RWPE2 (cell line): ENCODE data around the gene ADAP1.
"Not testable (repeated sequence)": the region's sequence is repeated elsewhere in the genome, so short reads cannot be mapped to it uniquely, and the experiment has no call there.

Experiments
- ATAC-seq: fragments of 200-7000 bp; cut with Tn5 transposase; 3 replicates; pipeline ENCODE4 v1.9.1; 2021; ENCODE audit warnings: low read depth
- DNase-seq: peaks from one replicate; pipeline ENCODE4 v3.0.0-alpha.2; 2020; ENCODE audit warnings: low spot score
- H3K27ac ChIP-seq: fragments of 450-650 bp; 2 replicates; pipeline ENCODE4 v1.5.1; 2017; ENCODE audit warnings: mild to moderate bottlenecking; ENCODE audit not compliant: poor library complexity, severe bottlenecking
- H3K27me3 ChIP-seq: fragments of 250-450 bp; sonication (Bioruptor Pico); 2 replicates; pipeline ENCODE4 v1.5.1; 2021; ENCODE audit warnings: mild to moderate bottlenecking, moderate library complexity; ENCODE audit not compliant: insufficient read depth, poor library complexity, severe bottlenecking
- H3K36me3 ChIP-seq: fragments of 250-450 bp; sonication (Bioruptor Pico); 2 replicates; pipeline ENCODE4 v1.5.1; 2020; ENCODE audit warnings: low read depth, mild to moderate bottlenecking, moderate library complexity
- H3K4me1 ChIP-seq: fragments of 250-450 bp; sonication (Bioruptor Pico); 2 replicates; pipeline ENCODE4 v1.5.1; 2021; ENCODE audit warnings: mild to moderate bottlenecking, moderate library complexity; ENCODE audit not compliant: insufficient read depth, poor library complexity, severe bottlenecking
- H3K4me3 ChIP-seq: fragments of 250-450 bp; sonication (Bioruptor Pico); 2 replicates; pipeline ENCODE4 v1.5.1; 2021; ENCODE audit warnings: mild to moderate bottlenecking, moderate library complexity; ENCODE audit not compliant: severe bottlenecking
- H3K9me3 ChIP-seq: fragments of 250-450 bp; sonication (Bioruptor Pico); 2 replicates; pipeline ENCODE4 v1.5.1; 2021; ENCODE audit warnings: mild to moderate bottlenecking, moderate library complexity; ENCODE audit not compliant: severe bottlenecking
- CTCF ChIP-seq: fragments of 450-650 bp; IDR thresholded peaks from one replicate; pipeline ENCODE4 v1.5.1; 2017; ENCODE audit warnings: mild to moderate bottlenecking, moderate library complexity; ENCODE audit not compliant: poor library complexity, severe bottlenecking

The ADAP1 gene

GRCh38 chr7:925601-926000, 28.9 kb downstream of the ADAP1 start:
- TF ChIP-seq CTCF = no peak
- Histone ChIP-seq H3K9me3 (no peaks in the 10 kb centered on the region), H3K36me3 (no peaks in the 10 kb centered on the region), H3K4me3 (no peak overlapping the region), H3K4me1 (peaks cover 7% of the 10 kb centered on the region), H3K27ac (no peak overlapping the region), H3K27me3 (no peaks in the 10 kb centered on the region)
- ATAC-seq = no peak
- no peak for DNase-seq

GRCh38 chr7:924541-925231, 29.8 kb downstream of the ADAP1 start:
- H3K36me3 ChIP-seq = no peaks in the 10 kb centered on the region
- H3K4me1 ChIP-seq = peaks cover 7% of the 10 kb centered on the region
- no peaks in the 10 kb centered on the region for H3K9me3 ChIP-seq
- no peak for TF ChIP-seq CTCF
- DNase-seq = peak; percentile 55
- ATAC-seq = 0 out of 3 replicates have a peak, but pooled peaks have one; percentile 23
- no peak overlapping the region for H3K4me3 ChIP-seq
- no peak overlapping the region for H3K27ac ChIP-seq
- H3K27me3 ChIP-seq = no peaks in the 10 kb centered on the region

- H3K27me3 ChIP-seq, ATAC-seq, H3K9me3 ChIP-seq, H3K27ac ChIP-seq, H3K36me3 ChIP-seq, H3K4me3 ChIP-seq, H3K4me1 ChIP-seq: not testable (repeated sequence)
- peak; percentile 49 for DNase-seq
Observed at GRCh38 chr7:924042-924441, 30.4 kb downstream of the ADAP1 start.

- no peak overlapping the region for H3K27ac ChIP-seq
- peaks cover 7% of the 10 kb centered on the region for H3K4me1 ChIP-seq
- H3K9me3 ChIP-seq = no peaks in the 10 kb centered on the region
- no peak overlapping the region for H3K4me3 ChIP-seq
- no peaks in the 10 kb centered on the region for H3K36me3 ChIP-seq
- TF ChIP-seq CTCF = no peak
- H3K27me3 ChIP-seq = no peaks in the 10 kb centered on the region
- DNase-seq = peak; percentile 62
- ATAC-seq = peak; percentile 42; the same call in 1 of the 3 replicates
Observed at GRCh38 chr7:923108-924041, 31.1 kb downstream of the ADAP1 start.

DNA sequence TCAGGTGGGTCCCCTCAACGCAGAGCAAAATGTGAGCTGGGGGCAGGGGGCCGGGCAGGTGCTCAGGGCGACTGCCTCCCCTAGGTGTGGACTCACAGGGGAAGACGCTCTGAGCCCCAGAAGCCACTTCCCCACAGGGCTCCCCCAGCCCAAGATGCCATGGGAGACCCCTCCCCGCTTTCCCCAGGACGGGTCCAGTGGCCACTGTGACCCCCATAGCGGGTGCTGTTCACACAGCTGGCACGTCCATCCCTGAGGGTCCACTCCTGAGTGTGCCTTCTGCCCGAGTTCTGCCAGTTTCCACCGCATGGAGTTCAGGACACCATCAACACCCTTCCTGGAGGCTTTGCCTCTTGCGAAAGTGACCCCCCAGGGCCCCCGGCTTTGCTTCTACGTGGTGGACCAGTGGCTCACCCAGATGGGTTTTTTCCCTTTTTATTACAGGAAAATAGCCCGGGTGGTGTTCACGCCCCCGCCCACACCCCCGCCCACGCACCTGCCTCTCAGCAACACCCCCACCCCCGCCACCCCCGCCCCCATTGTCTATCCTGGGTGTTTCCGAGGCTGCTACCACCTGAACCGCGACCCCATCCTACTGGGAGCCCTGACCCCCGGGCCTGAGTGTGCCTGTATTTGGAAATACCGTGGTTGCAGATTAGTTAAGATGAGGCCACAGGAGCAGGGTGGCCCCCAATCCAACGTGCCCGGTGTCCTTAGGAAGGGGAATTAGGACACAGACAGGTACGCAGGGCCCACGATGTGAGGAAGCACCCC, 32.0 kb downstream of the ADAP1 start:
- DNase-seq (peak; percentile 45), ATAC-seq (no peak)
- H3K4me3 ChIP-seq = no peak overlapping the region
- H3K36me3 ChIP-seq = no peaks in the 10 kb centered on the region
- H3K27me3 ChIP-seq = no peaks in the 10 kb centered on the region
- H3K27ac ChIP-seq = no peak overlapping the region
- H3K9me3 ChIP-seq = no peaks in the 10 kb centered on the region
- H3K4me1 ChIP-seq = peaks cover 7% of the 10 kb centered on the region
- no peak for TF ChIP-seq CTCF
